Measurements from ENCODE around the gene ESYT2.
"Not testable (repeated sequence)": the region's sequence is repeated elsewhere in the genome, so short reads cannot be mapped to it uniquely, and the experiment has no call there.

ESYT2 gene, protein sequence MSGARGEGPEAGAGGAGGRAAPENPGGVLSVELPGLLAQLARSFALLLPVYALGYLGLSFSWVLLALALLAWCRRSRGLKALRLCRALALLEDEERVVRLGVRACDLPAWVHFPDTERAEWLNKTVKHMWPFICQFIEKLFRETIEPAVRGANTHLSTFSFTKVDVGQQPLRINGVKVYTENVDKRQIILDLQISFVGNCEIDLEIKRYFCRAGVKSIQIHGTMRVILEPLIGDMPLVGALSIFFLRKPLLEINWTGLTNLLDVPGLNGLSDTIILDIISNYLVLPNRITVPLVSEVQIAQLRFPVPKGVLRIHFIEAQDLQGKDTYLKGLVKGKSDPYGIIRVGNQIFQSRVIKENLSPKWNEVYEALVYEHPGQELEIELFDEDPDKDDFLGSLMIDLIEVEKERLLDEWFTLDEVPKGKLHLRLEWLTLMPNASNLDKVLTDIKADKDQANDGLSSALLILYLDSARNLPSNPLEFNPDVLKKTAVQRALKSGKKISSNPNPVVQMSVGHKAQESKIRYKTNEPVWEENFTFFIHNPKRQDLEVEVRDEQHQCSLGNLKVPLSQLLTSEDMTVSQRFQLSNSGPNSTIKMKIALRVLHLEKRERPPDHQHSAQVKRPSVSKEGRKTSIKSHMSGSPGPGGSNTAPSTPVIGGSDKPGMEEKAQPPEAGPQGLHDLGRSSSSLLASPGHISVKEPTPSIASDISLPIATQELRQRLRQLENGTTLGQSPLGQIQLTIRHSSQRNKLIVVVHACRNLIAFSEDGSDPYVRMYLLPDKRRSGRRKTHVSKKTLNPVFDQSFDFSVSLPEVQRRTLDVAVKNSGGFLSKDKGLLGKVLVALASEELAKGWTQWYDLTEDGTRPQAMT

DNA sequence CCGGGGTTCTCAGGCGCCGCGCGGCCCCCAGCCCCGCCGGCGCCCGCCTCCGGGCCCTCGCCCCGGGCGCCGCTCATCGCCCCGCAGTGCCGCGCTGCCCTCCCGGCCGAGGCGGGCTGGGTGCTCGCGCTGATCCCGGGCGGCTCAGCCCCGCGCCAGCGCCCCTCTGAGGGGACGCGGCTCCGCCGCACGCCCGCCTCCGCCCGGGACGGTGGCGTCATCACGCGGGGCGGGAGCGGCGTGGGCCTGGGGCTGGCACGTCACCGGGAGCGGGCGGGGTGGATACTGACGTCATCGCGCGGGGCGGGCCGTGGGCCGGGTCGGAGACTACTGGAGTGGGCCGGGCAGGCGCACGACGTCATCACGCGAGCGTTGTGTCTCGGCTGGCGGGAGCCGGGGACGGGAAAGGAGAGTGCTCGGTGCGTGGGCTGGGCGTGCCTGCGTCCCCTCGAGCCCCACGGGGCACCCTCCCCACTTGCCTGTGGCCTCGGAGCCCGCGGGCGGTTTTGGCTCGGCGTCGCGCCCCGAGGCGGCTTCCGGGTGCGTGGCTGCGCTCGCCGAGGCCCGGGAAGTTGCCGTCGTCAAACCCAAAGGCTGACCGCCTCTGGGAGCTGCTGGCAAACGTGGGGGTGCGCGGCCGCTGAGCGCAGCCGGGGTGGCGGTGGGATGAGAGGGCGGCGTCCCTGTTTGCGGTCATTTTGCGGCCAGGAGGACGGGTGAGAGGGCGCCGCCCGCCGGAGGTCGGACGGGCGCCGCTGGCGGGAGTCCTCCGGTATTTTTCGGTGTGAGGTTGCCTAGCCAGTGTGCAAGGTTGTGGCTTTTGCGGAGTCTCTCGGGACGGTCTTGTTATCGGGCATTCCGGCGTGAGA is at the start of gene ESYT2:
TSS of gene ESYT2 (minus strand) at position 168 of the 869 bp plus-strand sequence. CDS start at position 77, 91 bp downstream.
- Mint-ChIP-seq H3K4me3 (peak within 1 kb of the TSS; percentile 89), H3K4me1 (peaks cover 33% of the 10 kb centered on the region), H3K27me3 (ENCODE audit: low read depth, poor library complexity) (peaks cover 24% of the 10 kb centered on the region), H3K36me3 (ENCODE audit: low read depth) (peaks cover 11% of the 10 kb centered on the region), H3K9me3 (no peaks in the 10 kb centered on the region), H3K27ac (peak within 1 kb of the TSS; percentile 80)
- TF ChIP-seq, protein P1, sequence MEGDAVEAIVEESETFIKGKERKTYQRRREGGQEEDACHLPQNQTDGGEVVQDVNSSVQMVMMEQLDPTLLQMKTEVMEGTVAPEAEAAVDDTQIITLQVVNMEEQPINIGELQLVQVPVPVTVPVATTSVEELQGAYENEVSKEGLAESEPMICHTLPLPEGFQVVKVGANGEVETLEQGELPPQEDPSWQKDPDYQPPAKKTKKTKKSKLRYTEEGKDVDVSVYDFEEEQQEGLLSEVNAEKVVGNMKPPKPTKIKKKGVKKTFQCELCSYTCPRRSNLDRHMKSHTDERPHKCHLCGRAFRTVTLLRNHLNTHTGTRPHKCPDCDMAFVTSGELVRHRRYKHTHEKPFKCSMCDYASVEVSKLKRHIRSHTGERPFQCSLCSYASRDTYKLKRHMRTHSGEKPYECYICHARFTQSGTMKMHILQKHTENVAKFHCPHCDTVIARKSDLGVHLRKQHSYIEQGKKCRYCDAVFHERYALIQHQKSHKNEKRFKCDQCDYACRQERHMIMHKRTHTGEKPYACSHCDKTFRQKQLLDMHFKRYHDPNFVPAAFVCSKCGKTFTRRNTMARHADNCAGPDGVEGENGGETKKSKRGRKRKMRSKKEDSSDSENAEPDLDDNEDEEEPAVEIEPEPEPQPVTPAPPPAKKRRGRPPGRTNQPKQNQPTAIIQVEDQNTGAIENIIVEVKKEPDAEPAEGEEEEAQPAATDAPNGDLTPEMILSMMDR (IDR thresholded peaks at IDR 0.05) = no peak
- peak; percentile 97 for DNase-seq

DNA sequence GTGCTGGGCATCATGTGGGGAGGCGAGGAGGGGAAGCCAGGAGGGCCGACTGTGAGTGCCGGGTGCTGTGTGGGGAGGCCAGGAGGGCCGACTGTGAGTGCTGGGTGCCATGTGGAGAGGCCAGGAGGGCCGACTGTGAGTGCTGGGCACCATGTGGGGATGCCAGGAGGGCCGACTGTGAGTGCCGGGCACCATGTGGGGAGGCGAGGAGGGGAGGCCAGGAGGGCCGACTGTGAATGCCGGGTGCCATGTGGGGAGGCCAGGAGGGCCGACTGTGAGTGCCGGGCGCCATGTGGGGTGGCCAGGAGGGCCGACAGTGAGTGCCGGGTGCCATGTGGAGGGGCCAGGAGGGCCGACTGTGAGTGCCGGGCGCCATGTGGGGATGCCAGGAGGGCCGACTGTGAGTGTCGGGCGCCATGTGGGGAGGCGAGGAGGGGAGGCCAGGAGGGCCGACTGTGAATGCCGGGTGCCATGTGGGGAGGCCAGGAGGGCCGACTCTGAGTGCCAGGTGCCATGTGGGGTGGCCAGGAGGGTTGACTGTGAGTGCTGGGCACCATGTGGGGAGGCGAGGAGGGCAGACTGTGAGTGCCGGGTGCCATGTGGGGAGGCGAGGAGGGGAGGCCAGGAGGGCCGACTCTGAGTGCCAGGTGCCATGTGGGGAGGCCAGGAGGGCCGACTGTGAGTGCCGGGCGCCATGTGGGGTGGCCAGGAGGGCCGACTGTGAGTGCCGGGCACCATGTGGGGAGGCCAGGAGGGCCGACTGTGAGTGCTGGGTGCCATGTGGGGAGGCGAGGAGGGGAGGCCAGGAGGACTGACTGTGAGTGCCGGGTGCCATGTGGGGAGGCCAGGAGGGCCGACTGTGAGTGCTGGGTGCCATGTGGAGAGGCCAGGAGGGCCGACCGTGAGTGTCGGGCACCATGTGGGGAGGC is 49.1 kb upstream of the ESYT2 start:
- Mint-ChIP-seq H3K27ac (peak overlapping the region; percentile 91), H3K36me3 (ENCODE audit: low read depth) (peaks cover 80% of the 10 kb centered on the region)
- H3K27me3 Mint-ChIP-seq (ENCODE audit: low read depth, poor library complexity); H3K4me1 Mint-ChIP-seq; DNase-seq; H3K4me3 Mint-ChIP-seq; H3K9me3 Mint-ChIP-seq: not testable (repeated sequence)

DNA sequence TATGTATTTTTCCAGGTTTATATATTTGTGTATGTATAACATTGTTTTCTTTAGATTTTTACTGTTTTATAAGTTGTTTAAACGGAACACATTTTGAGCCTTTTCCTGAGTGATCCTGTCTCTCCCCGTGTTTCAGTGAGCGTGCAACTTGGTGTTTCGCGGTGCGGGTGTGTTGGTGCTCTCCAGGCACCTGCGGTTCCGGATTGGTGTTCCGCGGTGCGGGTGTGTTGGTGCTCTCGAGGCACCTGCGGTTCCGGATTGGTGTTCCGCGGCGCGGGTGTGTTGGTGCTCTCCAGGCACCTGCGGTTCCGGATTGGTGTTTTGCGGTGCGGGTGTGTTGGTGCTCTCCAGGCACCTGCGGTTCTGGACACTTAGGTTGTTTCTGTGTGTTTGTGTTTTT is 47.7 kb upstream of the ESYT2 start:
- Mint-ChIP-seq H3K27ac (no peak overlapping the region), H3K4me3 (no peak overlapping the region), H3K9me3 (no peaks in the 10 kb centered on the region), H3K27me3 (ENCODE audit: low read depth, poor library complexity) (peaks cover 5% of the 10 kb centered on the region), H3K4me1 (no peaks in the 10 kb centered on the region), H3K36me3 (ENCODE audit: low read depth) (peaks cover 71% of the 10 kb centered on the region)
- TF ChIP-seq, protein P1 (IDR thresholded peaks at IDR 0.05) = no peak
- no peak for DNase-seq

DNA sequence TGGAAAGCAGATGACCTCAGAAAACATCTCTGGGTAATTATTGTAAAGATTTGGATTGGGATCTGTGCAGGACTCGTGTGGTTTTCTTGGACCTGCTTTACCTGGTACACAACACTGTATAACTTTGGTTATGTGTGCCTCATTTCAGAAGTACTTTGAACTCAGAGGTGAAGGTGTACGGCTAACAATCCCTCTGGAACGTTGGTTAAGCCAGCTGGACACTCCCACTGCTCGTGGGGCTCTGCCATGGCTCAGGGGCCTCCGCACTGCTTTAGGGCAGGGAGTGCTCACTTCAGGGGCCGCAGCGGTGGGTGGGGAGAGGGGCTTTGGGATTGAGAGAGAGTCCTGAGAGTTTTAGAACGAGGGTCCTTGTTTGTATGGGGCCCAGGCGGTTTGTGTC is 40.6 kb upstream of the ESYT2 start:
- Mint-ChIP-seq H3K27ac (no peak overlapping the region), H3K4me1 (peaks cover 40% of the 10 kb centered on the region), H3K9me3 (no peaks in the 10 kb centered on the region), H3K27me3 (ENCODE audit: low read depth, poor library complexity) (peaks cover 6% of the 10 kb centered on the region), H3K4me3 (no peak overlapping the region), H3K36me3 (ENCODE audit: low read depth) (peaks cover 34% of the 10 kb centered on the region)
- TF ChIP-seq, protein P1 (IDR thresholded peaks at IDR 0.05) = no peak
- no peak for DNase-seq

DNA sequence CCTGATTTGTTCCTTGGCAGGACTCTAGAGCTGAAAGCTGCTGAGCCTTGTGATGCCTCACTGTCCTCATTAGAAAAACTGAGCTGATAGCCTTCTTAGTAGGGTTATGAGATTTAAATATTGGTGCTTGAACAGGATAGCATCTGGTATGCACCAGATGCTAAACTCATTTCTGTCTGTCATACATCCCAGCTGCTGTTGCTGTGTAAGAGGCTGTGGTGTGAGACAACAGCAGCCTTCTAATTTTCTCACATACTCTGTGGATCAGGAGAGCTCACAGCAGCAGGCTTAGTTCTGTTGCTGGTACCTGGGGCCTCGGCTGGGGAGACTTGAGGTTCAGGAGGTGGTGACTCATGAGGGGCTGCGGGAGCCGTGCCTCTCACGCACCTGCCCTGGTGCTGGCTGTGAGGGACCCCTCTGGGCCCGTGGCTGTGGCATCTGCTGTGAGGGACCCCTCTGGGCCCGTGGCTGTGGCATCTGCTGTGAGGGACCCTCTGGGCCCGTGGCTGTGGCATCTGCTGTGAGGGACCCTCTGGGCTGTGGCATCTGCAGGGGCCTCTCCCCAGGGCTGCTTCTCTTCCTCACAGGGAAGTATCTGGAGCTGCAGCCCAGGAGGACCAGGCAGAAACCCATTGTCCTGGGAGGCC is 39.6 kb upstream of the ESYT2 start:
- Mint-ChIP-seq H3K27me3 (ENCODE audit: low read depth, poor library complexity) (peaks cover 11% of the 10 kb centered on the region), H3K27ac (peak overlapping the region; percentile 86), H3K9me3 (no peaks in the 10 kb centered on the region), H3K4me1 (peaks cover 50% of the 10 kb centered on the region), H3K4me3 (no peak overlapping the region), H3K36me3 (ENCODE audit: low read depth) (peaks cover 26% of the 10 kb centered on the region)
- DNase-seq = no peak
- TF ChIP-seq, protein P1 (IDR thresholded peaks at IDR 0.05) = no peak

Measured in nephron progenitor cell (in vitro differentiated cells).